Articular chondrocyte of knee joint (primary cell): ENCODE results near the gene KRTAP10-5. TPM values are rescaled to one million over a fixed set of nuclear protein-coding genes. Genes with fewer than 3 reads are reported as not detected.

ENCODE experiments used
- total RNA-seq: library from RNA; depleted of rRNA; stranded (reverse); fragments of >200 nt; gene quantifications from 2 replicates; pipeline ENCODE4 v1.2.3, GENCODE V29; 2012

Gene KRTAP10-5, protein sequence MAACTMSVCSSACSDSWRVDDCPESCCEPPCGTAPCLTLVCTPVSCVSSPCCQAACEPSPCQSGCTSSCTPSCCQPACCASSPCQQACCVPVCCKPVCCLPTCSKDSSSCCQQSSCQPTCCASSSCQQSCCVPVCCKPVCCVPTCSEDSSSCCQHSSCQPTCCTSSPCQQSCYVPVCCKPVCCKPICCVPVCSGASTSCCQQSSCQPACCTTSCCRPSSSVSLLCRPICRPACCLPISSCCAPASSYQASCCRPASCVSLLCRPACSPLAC
- total RNA-seq = not detected in 2 replicates

DNA sequence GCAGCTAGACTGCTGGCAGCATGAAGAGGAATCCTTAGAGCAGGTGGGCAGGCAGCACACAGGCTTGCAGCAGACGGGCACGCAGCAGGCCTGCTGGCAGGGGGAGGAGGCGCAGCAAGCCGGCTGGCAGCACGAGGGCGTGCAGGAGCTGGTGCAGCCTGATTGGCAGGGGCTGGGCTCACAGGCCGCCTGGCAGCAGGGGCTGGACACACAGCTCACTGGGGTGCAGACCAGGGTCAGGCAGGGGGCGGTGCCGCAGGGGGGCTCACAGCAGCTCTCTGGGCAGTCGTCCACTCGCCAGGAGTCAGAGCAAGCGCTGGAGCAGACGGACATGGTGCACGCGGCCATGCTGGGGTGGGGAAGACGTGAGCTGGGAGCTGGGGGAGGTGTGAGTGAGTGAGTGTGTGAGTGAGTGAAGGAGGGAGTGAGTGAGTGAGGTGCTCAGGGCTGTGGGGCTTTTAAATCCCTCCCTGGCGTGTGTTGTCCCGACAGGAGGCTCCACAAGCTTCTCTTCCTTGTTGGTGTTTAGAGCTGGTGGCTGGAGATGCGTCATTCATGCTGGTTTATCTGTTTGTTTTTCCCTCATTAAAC lies at the start of gene KRTAP10-5:
Gene KRTAP10-5 (minus strand): TSS at position 374 of the 591 bp plus-strand sequence. CDS start 26 bp downstream, at position 348.

DNA sequence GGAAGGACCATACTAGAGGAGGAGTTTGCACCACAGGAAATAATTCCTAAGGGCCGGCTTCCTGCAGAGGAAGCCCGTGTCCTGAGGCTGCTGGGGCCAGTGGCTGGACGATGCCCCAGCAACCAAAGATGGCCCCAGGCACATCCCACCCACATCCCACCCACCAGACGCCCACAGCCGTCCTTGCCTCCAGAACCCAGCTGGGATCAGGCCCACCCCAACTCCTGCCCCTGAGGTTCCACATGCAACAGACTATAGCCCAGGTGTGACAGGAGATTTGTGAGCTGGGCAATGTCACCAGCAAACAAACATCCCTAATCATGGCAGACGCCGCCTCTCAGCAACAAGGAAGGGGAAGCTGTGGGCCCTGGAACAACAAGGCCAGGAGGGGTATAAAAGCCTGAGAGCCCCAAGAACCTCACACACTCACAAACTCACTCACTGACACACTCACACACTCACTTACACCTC lies 46.3 kb upstream of the KRTAP10-5 start, which contains the start of gene KRTAP10-9:
Gene KRTAP10-9 (plus strand): TSS at position 421 of the 471 bp plus-strand sequence. CDS start 79 bp downstream, outside the sequence.

DNA sequence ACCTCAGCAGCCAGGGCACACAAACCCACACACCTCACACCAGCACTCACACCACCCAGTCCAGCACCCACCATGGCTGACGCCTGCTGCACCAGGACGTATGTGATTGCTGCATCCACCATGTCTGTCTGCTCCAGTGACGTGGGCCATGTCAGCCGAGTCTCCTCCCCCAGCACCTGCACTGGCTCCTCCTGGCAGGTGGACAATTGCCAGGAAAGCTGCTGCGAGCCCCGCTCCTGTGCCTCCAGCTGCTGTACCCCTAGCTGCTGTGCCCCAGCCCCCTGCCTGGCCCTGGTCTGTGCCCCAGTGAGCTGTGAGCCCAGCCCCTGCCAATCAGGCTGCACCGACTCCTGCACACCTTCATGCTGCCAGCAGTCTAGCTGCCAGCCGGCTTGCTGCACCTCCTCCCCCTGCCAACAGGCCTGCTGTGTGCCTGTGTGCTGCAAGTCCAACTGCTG lies 31.7 kb upstream of the KRTAP10-5 start, which contains the start of gene KRTAP10-8:
Gene KRTAP10-8 (plus strand): TSS at position 51 of the 458 bp plus-strand sequence. CDS start 22 bp downstream, at position 73.

DNA sequence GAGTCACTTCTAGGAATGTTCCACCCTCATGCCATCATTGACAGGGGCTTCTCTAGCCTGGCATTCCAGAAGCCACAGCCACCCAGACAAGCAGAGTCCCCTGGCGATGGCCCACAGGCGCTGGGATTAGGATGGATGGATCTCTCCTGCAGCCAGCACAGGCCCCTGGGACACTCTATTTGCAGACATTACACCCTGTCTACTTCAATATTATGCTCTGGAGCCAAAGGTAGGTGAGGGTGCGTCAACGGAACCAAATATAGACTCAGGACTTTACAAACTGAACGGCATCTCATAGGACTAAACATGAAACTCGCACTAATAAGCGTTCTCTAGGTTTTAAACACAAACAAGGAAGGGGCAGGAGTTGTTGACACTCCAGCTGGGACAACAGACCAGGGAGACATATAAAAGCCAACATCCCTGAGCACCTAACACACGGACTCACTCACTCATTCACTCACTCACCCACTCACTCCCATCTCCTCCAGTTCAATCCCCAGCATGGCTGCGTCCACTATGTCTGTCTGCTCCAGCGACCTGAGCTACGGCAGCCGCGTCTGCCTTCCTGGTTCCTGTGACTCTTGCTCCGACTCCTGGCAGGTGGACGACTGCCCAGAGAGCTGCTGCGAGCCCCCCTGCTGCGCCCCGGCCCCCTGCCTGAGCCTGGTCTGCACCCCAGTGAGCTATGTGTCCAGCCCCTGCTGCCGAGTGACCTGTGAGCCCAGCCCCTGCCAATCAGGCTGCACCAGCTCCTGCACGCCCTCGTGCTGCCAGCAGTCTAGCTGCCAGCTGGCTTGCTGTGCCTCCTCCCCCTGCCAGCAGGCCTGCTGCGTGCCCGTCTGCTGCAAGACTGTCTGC lies 19.9 kb upstream of the KRTAP10-5 start, which contains the start of gene KRTAP10-7:
Gene KRTAP10-7 (plus strand): TSS at position 480 of the 861 bp plus-strand sequence. CDS start 25 bp downstream, at position 505.

DNA sequence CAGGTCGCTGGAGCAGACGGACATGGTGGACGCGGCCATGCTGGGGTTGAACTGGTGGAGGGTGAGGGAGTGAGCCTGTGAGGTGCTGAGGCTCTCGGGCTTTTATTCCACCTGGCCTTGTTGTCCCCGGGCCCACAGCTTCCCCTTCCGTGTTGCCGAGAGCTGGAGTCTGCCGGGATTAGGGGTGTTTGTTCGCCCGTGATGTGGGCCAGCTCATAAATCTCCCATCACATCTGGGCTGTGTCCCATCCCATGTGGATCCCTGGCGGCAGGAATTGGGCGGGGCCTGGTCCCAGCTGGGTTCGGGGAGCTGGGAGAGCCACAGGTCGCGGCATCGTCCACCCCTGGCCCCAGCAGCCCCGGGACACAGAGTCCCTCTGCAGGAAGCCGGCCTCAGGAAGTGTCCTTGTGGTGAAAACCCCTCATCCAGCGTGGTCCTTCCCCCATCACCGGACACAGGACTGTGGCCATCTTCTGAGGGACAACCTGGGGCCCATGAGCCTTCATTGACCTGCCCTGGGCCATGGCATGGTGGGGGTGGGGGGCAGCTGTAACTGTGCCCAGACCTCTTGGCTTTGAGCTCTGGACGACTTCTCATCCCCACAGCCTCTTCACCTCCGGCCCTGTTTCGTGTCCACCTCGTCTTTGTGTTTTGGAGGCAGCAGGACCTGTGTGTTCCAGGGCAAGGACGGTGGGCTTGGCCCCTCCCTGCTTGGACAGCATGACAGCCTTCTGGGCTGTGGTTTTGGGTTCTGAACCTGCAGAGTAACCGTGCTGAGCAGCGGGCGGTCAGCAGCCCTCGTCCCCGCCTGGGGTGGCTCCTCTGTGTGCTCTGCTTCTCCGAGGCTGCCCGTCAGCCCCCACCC lies 12.3 kb upstream of the KRTAP10-5 start, which contains the start of gene KRTAP10-6:
Gene KRTAP10-6 (minus strand): TSS at position 60 of the 866 bp plus-strand sequence. CDS start 21 bp downstream, at position 39.

DNA sequence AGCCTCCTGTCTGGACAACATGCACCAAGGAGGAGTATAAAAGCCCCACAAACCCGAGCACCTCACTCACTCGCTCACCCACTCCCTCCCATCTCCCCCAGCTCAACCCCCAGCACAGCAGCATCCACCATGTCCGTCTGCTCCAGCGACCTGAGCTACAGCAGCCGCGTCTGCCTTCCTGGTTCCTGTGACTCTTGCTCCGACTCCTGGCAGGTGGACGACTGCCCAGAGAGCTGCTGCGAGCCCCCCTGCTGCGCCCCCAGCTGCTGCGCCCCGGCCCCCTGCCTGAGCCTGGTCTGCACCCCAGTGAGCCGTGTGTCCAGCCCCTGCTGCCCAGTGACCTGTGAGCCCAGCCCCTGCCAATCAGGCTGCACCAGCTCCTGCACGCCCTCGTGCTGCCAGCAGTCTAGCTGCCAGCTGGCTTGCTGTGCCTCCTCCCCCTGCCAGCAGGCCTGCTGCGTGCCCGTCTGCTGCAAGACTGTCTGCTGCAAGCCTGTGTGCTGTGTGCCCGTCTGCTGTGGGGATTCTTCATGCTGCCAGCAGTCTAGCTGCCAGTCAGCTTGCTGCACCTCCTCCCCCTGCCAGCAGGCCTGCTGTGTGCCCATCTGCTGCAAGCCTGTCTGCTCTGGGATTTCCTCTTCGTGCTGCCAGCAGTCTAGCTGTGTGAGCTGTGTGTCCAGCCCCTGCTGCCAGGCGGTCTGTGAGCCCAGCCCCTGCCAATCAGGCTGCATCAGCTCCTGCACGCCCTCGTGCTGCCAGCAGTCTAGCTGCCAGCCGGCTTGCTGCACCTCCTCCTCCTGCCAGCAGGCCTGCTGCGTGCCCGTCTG lies 6.6 kb downstream of the KRTAP10-5 start, which contains the start of gene KRTAP10-4:
Gene KRTAP10-4 (plus strand): TSS at position 100 of the 827 bp plus-strand sequence. CDS start 30 bp downstream, at position 130.

DNA sequence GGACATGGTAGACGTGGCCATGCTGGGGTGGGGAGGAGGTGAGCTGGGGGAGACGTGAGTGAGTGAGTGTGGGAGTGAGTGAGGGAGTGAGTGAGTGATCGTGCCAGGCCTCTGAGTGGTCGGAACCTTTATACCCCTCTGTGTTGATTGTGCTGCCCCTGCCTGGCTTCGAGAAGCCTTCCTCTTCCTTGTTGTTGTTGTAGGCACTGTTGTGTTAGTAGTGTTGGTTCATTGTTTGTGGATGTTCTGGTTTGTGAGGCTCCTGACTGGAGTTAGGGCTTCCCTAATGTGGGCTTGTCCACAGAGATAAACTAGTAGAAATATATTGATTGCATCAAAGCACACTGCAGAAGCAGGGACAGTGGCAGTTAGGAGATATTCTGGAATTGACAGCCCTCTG lies 21.7 kb downstream of the KRTAP10-5 start, which contains the start of gene KRTAP10-3:
Gene KRTAP10-3 (minus strand): TSS at position 101 of the 400 bp plus-strand sequence. CDS start 80 bp downstream, at position 21.

DNA sequence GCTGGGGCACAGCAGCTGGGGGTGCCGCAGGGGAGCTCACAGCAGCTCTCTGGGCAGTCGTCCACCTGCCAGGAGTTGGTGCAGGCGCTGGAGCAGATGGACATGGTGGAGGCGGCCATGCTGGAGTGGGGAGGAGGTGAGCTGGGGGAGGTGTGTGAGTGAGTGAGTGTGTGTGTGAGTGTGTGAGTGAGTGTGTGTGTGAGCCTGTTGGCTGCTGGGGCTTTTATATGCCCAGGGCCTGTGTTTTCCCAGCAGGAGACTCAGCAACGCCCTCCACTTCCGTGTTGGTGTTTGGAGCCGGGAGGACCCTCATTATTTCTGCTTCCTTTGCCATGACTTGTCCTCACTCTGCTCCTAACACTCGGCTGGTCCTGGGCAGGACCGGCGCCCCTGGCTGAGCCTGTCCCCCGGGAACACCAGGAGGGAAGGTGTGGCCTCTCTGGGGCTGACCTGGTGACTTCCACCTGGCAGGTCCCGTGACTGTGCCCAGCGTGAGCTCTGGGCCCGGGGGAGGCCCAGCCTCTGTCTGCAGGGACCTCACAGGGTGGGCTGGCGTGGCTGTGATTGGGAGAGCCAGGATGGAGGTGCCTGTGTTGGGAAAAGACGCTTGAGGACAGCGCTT lies 29.0 kb downstream of the KRTAP10-5 start, which contains the start of gene KRTAP10-2:
Gene KRTAP10-2 (minus strand): TSS at position 166 of the 622 bp plus-strand sequence. CDS start 47 bp downstream, at position 119.

DNA sequence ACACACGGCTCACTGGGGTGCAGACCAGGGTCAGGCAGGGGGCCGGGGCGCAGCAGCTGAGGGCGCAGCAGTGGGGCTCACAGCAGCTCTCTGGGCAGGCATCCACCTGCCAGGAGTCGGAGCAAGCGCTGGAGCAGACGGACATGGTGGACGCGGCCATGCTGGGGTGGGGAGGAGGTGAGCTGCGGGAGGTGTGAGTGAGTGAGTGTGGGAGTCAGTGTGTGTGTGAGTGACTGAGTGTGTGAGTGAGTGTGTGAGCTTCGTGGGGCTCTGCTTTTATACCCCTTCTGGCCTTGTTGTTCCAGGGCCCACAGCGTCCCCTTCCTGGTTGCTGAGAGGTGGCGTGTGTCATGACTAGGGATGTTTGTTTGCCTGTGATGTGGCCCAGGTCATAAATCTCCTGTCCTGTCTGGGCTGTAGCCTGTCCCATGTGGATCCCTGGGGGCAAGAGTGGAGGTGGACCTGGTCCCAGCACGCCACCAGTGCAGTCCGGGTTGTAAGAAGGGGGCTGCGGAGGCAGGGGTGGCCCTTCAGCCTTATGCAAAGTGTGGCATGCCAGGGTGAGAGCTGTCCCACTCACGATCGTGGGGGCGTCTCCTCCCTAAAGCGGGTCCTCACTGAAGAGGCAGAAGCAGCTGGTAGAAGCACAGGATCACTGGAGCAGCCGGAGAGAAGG lies 40.3 kb downstream of the KRTAP10-5 start, which contains the start of gene KRTAP10-1:
Gene KRTAP10-1 (minus strand): TSS at position 205 of the 676 bp plus-strand sequence. CDS start 45 bp downstream, at position 160.

Other genes with a start within 250 kb of the KRTAP10-5 start
- gene CFAP410, start 241.2 kb downstream of the KRTAP10-5 start, total RNA-seq = 8.3 and 12.3 TPM in 2 replicates
- under 0.01 TPM in 1 of 2 replicates, not detected in the other for gene TRPM2, start 227.0 kb downstream of the KRTAP10-5 start, total RNA-seq
- gene LRRC3, start 125.1 kb downstream of the KRTAP10-5 start, total RNA-seq = 0.22 and 0.26 TPM in 2 replicates
- not detected in 2 replicates for gene KRTAP10-1, start 40.4 kb downstream of the KRTAP10-5 start, total RNA-seq
- gene KRTAP10-2, start 29.1 kb downstream of the KRTAP10-5 start, total RNA-seq = not detected in 2 replicates
- not detected in 2 replicates for gene KRTAP10-3, start 21.8 kb downstream of the KRTAP10-5 start, total RNA-seq
- gene KRTAP10-4, start 6.9 kb downstream of the KRTAP10-5 start, total RNA-seq = not detected in 2 replicates
- not detected in 2 replicates for gene KRTAP10-6, start 11.9 kb upstream of the KRTAP10-5 start, total RNA-seq
- not detected in 2 replicates for gene KRTAP10-7, start 20.0 kb upstream of the KRTAP10-5 start, total RNA-seq
- not detected in 2 replicates for gene KRTAP10-8, start 31.5 kb upstream of the KRTAP10-5 start, total RNA-seq
- not detected in 2 replicates for gene KRTAP10-9, start 46.5 kb upstream of the KRTAP10-5 start, total RNA-seq
- not detected in 2 replicates for gene KRTAP10-10, start 56.8 kb upstream of the KRTAP10-5 start, total RNA-seq
- gene KRTAP10-11, start 65.8 kb upstream of the KRTAP10-5 start, total RNA-seq = not detected in 2 replicates
- gene KRTAP12-4, start 74.1 kb upstream of the KRTAP10-5 start, total RNA-seq = not detected in 2 replicates
- gene KRTAP12-3, start 77.3 kb upstream of the KRTAP10-5 start, total RNA-seq = not detected in 2 replicates
- not detected in 2 replicates for gene KRTAP12-2, start 86.3 kb upstream of the KRTAP10-5 start, total RNA-seq
- gene KRTAP12-1, start 101.6 kb upstream of the KRTAP10-5 start, total RNA-seq = not detected in 2 replicates
- not detected in 2 replicates for gene KRTAP10-12, start 116.6 kb upstream of the KRTAP10-5 start, total RNA-seq
- gene TSPEAR, start 131.0 kb upstream of the KRTAP10-5 start, total RNA-seq = not detected in 2 replicates
- 71.1 and 86.4 TPM in 2 replicates for gene UBE2G2, start 221.2 kb upstream of the KRTAP10-5 start, total RNA-seq
- gene SUMO3, start 237.5 kb upstream of the KRTAP10-5 start, total RNA-seq = 95.3 and 114 TPM in 2 replicates